Measurements from ENCODE around the gene SRGAP3.

The SRGAP3 gene

GRCh38 chr3:9155028-9155427 lies 94.4 kb downstream of the SRGAP3 start:
- in situ Hi-C loops (cut with HindIII; ENCODE audit: low sequenced_read_pairs): no loop called here

DNA sequence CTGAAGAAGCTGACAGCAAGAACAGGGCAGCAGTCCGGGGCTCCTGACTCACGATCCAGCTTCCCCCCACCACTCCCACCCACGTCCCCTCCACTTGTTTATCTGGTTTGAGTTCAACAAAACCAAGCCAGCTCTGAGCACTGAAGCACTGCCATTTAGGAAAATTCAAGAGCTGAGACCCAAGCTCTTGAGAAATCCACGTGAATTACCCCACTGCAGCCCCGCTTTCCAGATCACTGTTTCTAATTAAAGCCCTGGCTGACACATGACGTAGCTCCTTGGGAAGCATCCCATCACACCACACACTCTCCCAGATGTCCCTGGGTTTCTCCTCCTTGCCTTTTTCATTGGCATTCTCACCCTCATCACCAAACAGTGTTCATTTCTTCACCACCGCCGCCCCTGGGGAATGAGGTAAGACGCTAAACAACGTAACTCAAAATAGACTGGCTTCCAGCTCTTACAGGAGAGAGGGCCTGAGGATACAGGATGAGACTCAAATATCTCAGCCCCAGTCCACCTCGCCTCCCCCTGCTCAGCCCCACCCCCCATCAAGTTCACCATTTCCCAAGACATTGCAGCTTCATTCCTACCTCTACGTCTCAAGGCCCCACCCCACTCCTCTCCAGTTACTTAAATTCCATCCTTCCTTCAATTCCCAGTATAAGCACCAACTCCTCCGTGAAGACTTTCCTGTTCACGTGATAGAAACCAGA lies 95.4 kb downstream of the SRGAP3 start:
- in situ Hi-C loops (cut with HindIII; ENCODE audit: low sequenced_read_pairs): no loop called here

GRCh38 chr3:9151240-9151639 lies 98.2 kb downstream of the SRGAP3 start:
- in situ Hi-C loops (cut with HindIII; ENCODE audit: low sequenced_read_pairs): no loop called here

DNA sequence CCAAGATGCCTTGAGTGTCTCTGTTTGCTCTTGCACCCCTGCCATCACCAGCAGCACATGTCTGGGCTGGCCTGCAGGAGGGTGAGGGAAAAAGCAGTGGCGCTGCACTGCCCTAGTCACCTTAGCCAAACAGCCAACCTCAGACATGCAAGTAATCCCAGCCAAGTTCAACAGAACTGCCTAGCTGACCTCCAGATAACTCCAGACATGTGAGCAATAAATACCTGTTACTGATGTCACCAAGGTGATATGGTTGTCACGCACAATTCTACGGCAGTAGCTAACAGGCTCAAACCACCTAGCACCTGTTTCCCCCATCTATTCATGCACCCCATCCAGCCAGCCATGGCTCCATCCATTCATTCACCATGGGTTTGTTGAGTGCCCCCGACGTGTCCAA lies 99.9 kb downstream of the SRGAP3 start:
- in situ Hi-C loops (cut with HindIII; ENCODE audit: low sequenced_read_pairs): no loop called here

GRCh38 chr3:9147896-9148266 lies 101.6 kb downstream of the SRGAP3 start:
- in situ Hi-C loops (cut with HindIII; ENCODE audit: low sequenced_read_pairs): no loop called here

DNA sequence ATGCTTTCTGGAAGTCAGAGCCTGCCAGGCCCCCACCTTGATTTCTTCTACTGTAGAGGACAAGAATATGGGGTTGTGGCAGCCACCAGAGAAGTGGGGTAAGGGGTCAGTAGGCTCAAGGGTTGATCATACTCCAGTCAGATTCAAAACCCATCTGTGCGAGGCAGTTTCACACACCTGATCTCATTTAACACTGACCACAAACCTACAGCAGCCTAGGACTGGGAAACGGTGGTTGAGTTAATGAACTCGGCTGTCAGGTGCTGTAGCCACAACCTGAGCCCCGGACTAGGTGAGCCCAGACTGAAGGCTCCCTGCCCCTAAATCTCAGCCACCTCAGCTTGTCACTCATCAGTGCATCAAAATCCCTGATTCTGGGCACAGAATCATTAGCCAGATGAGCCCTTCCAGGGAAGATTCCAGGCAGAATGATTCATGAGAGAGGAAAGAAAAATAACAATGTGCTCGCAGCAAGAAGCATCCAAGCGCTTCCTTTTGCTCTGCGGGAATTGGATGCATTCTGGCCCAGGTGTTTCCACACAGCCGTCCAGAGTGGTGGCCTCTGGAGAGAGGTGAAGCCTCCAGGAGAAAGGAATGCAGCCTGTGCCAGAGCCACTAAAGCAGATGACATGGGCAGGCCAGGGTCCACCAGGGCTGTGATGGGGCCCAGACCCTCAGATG lies 102.1 kb downstream of the SRGAP3 start:
- in situ Hi-C loops (cut with HindIII; ENCODE audit: low sequenced_read_pairs): no loop called here

DNA sequence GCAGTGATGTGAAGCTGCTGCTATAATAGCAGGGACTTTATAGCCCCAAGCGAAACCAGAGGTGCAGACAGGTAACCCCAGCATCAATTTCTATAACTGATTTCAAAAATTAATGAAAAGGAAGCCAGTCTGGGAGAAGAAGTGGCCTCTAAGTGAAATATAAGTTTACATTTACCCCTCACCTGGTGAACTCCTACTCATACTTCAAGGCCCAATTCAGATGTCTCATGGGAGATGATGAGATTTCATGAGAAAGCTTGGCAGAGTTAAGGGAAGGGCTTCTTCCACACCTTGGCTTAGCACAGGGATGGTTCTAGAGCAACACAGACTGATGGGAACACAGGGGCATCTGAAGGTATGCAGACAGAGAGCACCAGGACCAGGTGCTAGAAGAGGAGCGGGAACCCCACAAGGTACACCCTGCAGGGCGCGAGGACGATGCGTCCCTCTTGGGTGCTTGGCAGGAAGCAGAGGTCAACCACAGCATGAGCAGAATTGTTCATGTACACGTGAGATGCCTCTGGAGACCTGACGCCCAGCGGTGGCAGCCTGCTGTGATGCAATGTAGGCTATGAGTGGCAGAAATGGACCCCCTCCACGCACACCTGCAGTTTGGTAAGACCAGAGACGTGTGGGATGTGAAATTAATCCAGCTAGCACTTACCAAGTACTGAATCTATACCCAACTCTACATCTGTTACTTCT lies 102.9 kb downstream of the SRGAP3 start:
- in situ Hi-C loops (cut with HindIII; ENCODE audit: low sequenced_read_pairs): no loop called here

- in situ Hi-C loops (cut with HindIII; ENCODE audit: low sequenced_read_pairs): no loop called here
These were observed 106.3 kb downstream of the SRGAP3 start for GRCh38 chr3:9143184-9143583.

GRCh38 chr3:9142362-9142761 lies 107.1 kb downstream of the SRGAP3 start:
- in situ Hi-C loops (cut with HindIII; ENCODE audit: low sequenced_read_pairs): no loop called here

GRCh38 chr3:9141928-9142289 lies 107.5 kb downstream of the SRGAP3 start:
- in situ Hi-C loops (cut with HindIII; ENCODE audit: low sequenced_read_pairs): no loop called here

DNA sequence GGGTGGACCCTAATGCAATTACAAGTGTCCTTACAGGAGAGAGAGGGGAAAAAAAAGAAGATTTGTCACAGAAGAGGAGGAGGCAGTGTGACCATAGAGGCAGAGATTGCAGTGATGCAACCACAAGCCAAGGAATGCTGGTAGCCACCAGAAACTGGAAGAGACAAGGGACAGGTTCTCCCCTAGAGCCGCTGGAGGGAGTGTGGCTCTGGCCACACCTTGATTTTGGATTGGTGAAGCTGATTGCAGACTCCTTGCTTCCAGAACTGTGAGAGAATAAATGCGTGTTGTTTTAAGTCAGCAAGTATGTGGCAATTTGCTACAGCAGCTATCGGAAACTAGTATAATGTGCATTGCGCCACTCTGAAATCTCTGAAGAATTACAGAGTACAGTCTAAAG lies 110.1 kb downstream of the SRGAP3 start:
- in situ Hi-C loops (cut with HindIII; ENCODE audit: low sequenced_read_pairs): no loop called here

DNA sequence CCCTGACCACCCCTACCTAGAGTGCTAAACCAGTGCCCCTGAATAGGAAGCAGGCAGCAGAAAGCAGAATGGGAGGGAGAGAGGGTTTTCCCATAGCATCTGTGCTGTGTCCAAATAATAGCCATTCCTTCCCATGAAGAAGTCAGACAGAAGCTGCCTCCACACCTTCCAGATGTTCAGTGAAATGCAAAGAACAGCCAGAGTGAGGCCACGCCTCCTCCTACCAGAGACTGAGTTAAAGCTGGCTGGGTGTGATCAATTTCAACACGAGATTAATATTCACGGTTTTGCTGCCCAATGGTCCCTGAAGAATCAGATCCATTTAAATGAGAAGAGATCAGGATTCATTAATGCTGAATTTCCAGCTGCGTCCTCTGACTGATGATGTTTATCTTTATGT lies 111.8 kb downstream of the SRGAP3 start:
- in situ Hi-C loops (cut with HindIII; ENCODE audit: low sequenced_read_pairs): no loop called here

GRCh38 chr3:9136746-9137465 lies 112.5 kb downstream of the SRGAP3 start:
- in situ Hi-C loops (cut with HindIII; ENCODE audit: low sequenced_read_pairs): no loop called here

GRCh38 chr3:9135930-9136525 lies 113.4 kb downstream of the SRGAP3 start:
- in situ Hi-C loops (cut with HindIII; ENCODE audit: low sequenced_read_pairs): no loop called here

GRCh38 chr3:9135526-9135925 lies 113.9 kb downstream of the SRGAP3 start:
- in situ Hi-C loops (cut with HindIII; ENCODE audit: low sequenced_read_pairs): no loop called here

DNA sequence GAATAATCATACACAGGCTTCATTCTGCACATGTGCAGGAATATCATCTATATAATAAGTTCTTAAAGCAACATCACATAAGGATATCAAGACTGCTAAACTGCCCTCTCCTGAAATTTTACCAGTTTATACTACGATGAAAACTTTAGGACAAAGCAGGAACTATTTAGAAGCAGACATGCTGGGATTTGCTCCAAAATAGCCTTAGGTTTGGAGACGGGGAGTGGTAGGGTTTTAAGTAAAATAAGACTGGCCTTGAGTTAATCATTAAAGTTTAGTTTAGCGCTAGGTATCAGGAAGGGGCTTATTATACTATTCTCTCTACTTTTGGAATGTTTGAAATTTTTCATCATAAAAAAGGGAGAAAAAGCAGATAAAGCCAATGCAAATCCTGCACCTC lies 115.8 kb downstream of the SRGAP3 start:
- in situ Hi-C loops (cut with HindIII; ENCODE audit: low sequenced_read_pairs): no loop called here

DNA sequence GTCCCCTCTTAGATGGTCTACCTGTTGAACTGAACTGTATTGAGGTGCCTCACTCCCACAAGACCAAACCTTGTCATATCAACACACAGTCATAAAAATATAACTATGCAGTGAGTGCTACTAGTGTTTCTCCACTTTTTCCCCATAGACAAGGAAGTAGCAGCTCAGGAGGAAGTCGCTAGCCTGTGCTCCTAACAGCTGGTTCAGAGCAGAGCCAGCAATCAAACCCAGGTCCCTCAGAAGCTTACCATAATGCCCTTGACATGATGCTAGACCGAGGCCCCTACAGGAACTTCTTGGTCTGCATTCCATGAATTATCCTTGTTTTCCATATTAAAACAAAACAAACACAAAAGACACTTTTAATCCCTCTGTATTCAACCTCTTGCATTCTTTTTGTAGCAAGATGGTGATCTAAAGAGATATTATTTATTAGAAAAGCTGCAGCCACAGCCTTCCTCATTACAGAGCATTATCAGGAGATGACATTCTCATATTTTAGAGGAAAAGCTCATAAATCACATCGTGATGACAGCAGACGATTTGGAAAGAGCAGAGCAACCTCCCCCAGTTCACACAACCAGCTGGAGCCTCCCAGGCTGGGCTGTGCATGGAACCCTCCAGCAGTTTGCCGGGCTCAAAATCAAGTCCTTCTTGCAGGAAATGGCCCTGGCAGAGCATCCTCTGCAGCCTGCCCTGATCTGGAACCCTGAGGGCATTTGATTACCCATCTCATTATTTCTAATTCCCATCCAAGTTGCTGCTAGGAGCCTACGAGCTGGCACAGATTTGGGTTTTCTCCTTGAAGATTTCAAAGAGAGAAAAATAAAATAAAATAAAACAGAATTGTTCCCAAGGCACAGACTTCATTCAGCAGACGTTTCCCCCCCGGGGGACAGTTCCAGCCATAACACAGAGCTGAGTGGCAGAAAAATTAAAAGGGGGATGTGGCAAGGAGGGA lies 118.8 kb downstream of the SRGAP3 start:
- in situ Hi-C loops (cut with HindIII; ENCODE audit: low sequenced_read_pairs): no loop called here

GRCh38 chr3:9129365-9129764 lies 120.1 kb downstream of the SRGAP3 start:
- in situ Hi-C loops (cut with HindIII; ENCODE audit: low sequenced_read_pairs): no loop called here

DNA sequence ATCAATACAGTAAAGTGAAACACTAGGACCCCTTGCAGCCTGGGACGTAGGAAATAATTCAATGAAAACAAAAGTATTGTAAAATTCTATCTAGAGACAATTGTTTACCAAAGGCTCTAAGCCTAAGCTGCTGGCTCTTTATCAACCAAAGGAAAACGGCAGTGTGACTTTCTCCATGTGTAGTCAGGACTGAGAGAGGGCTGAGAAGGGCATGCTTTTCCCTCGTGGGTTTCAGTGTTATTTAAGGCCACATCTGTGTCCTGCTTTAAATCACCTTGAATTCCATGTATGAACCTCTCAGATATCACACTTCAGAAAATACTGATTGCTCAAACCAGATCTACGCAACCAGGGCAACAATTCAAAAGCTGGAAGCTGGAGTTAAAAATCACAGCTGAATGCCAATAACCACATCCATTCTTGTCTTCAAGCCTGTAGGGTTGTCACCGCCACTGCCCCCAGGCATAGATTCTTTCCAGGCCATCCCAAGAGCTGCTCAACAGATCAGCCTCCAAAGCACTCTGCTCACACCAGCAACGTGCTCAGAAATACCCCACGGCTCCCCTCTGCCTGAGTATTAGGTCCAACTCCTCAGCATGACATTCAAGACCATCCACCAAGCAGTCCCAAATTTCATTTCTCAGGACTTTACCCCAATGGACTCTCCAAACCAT lies 124.0 kb downstream of the SRGAP3 start:
- in situ Hi-C loops (cut with HindIII; ENCODE audit: low sequenced_read_pairs): no loop called here

All from endothelial cell of hepatic sinusoid (primary cell).